Measurements from ENCODE around the gene LMO7. TPM values are rescaled to one million over a fixed set of nuclear protein-coding genes. Genes with fewer than 3 reads are reported as not detected.
"Not testable (repeated sequence)": the region's sequence is repeated elsewhere in the genome, so short reads cannot be mapped to it uniquely, and the experiment has no call there.

LMO7 gene
- total and polyA plus RNA-seq, 2 of the 13 experiments (the other 11 are each of a cell fraction or from before 2014, with no cell fraction given), result 34.0 to 121 TPM

DNA sequence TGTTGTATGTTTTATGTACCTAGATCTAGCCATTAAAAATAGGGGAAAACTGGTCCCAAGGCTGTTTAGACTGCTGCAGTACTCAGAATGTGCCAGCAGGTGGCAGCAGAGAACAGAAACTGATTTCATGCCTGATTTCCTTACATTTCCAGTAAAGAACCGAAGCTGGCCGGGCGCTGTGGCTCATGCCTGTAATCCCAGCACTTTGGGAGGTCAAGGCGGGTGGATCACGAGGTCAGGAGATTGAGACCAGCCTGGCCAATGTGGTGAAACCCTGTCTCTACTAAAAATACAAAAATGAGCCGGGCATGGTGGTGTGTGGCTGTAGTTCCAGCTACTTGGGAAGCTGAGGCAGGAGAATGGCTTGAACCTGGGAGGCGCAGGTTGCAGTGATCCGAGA is 59.8 kb downstream of the LMO7 start:
- FAIRE-seq, result peak; percentile 82
- in situ Hi-C loops (cut with HindIII; ENCODE audit: extremely low pct_ligation_motif_present, low pct_unique_long_range_greater_than_20kb), result loop anchor here (10.0 kb wide), 3 partner anchors 99 to 779 kb away; no protein-coding TSS in a partner anchor
- peak; percentile 84 for ATAC-seq
- H2AFZ ChIP-seq (ENCODE audit: low read length); H3K4me2 ChIP-seq (ENCODE audit: low read depth, low read length); H3K36me3 ChIP-seq (replicated peaks in 1 of 2; ENCODE audit: control insufficient read depth in 1 of 2, insufficient read depth in 2 of 2, low read length in 2 of 2); H3K9ac ChIP-seq (ENCODE audit: insufficient read depth, low read depth, low read length); H3K4me3 ChIP-seq (replicated peaks in 1 of 3; ENCODE audit: insufficient read depth in 1 of 3, low read depth in 2 of 3, low read length in 3 of 3); H3K27me3 ChIP-seq (ENCODE audit: control insufficient read depth in 1 of 2, insufficient read depth in 2 of 2, low read length in 2 of 2); H4K20me1 ChIP-seq (ENCODE audit: insufficient read depth, low read length); H3K79me2 ChIP-seq (ENCODE audit: insufficient read depth, low read length); H3K9me3 ChIP-seq (ENCODE audit: low read length); H3K4me1 ChIP-seq (ENCODE audit: insufficient read depth, low read length); H3K27ac ChIP-seq (ENCODE audit: extremely low read length, insufficient read depth, low read length); BruUV-seq (replicated peaks): not testable (repeated sequence)
- WGBS (ENCODE audit: low lambda C conversion rate), result 34% methylated on average over 8 of the region's 8 CpGs
- ChIA-PET CTCF (ENCODE audit: low intra/inter-chr PET ratio, low total read pairs) (interaction anchor here (2.1 kb wide), 1 partner anchor 104 kb away, joined by 7 read pairs; no protein-coding TSS in a partner anchor), POLR2A (interaction anchor here (0.8 kb wide), 1 partner anchor 95 kb away, joined by 3 read pairs; no protein-coding TSS in a partner anchor)
- intact Hi-C loops (cut with micrococcal nuclease; ENCODE audit: unreplicated experiment), result loop anchor here (5.0 kb wide), 3 partner anchors 66 to 1206 kb away; no protein-coding TSS in a partner anchor
- DNase-seq (ENCODE audit: low spot score), result peak; percentile 52
- TF ChIP-seq ERF (CRISPR knock-in tag; IDR thresholded peaks at IDR 0.05), result peak; percentile 41; the same call in 1 of the 2 replicates
- peak; percentile 91 for TF ChIP-seq SMC3 (IDR thresholded peaks at IDR 0.05; ENCODE audit: low read length)
- TF ChIP-seq RAD21 (CRISPR knock-in tag; IDR thresholded peaks at IDR 0.05), result peak; percentile 75
- 0 out of 2 replicates have a peak, but pooled peaks have one; percentile 9 for TF ChIP-seq ARID5B (CRISPR knock-in tag; IDR thresholded peaks at IDR 0.05)
- TF ChIP-seq STAG1 (CRISPR knock-in tag; IDR thresholded peaks at IDR 0.05), result peak; percentile 94
- 0 out of 2 replicates have a peak, but pooled peaks have one; percentile 24 for TF ChIP-seq IKZF5 (CRISPR knock-in tag; IDR thresholded peaks at IDR 0.05)
- TF ChIP-seq, protein P1, sequence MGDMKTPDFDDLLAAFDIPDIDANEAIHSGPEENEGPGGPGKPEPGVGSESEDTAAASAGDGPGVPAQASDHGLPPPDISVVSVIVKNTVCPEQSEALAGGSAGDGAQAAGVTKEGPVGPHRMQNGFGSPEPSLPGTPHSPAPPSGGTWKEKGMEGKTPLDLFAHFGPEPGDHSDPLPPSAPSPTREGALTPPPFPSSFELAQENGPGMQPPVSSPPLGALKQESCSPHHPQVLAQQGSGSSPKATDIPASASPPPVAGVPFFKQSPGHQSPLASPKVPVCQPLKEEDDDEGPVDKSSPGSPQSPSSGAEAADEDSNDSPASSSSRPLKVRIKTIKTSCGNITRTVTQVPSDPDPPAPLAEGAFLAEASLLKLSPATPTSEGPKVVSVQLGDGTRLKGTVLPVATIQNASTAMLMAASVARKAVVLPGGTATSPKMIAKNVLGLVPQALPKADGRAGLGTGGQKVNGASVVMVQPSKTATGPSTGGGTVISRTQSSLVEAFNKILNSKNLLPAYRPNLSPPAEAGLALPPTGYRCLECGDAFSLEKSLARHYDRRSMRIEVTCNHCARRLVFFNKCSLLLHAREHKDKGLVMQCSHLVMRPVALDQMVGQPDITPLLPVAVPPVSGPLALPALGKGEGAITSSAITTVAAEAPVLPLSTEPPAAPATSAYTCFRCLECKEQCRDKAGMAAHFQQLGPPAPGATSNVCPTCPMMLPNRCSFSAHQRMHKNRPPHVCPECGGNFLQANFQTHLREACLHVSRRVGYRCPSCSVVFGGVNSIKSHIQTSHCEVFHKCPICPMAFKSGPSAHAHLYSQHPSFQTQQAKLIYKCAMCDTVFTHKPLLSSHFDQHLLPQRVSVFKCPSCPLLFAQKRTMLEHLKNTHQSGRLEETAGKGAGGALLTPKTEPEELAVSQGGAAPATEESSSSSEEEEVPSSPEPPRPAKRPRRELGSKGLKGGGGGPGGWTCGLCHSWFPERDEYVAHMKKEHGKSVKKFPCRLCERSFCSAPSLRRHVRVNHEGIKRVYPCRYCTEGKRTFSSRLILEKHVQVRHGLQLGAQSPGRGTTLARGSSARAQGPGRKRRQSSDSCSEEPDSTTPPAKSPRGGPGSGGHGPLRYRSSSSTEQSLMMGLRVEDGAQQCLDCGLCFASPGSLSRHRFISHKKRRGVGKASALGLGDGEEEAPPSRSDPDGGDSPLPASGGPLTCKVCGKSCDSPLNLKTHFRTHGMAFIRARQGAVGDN (CRISPR knock-in tag; IDR thresholded peaks at IDR 0.05), result peak; percentile 9; the same call in 1 of the 2 replicates
- 0 out of 2 replicates have a peak, but pooled peaks have one; percentile 51 for TF ChIP-seq ZNF792 (CRISPR knock-in tag; IDR thresholded peaks at IDR 0.05)
- TF ChIP-seq ZSCAN9 (CRISPR knock-in tag; IDR thresholded peaks at IDR 0.05; ENCODE audit: borderline replicate concordance), result 0 out of 2 replicates have a peak, but pooled peaks have one; percentile 32
- TF ChIP-seq MIXL1 (CRISPR knock-in tag; IDR thresholded peaks at IDR 0.05), result peak; percentile 24; the same call in 1 of the 2 replicates
- 0 out of 2 replicates have a peak, but pooled peaks have one; percentile 15 for TF ChIP-seq MIER2 (CRISPR knock-in tag; IDR thresholded peaks at IDR 0.05)
- 0 out of 2 replicates have a peak, but pooled peaks have one; percentile 23 for TF ChIP-seq REPIN1 (CRISPR knock-in tag; IDR thresholded peaks at IDR 0.05; ENCODE audit: borderline replicate concordance, low read depth)
- TF ChIP-seq CTCF (CRISPR knock-in tag; IDR thresholded peaks at IDR 0.05), result peak; percentile 91
- TF ChIP-seq ZNF501 (CRISPR knock-in tag; IDR thresholded peaks at IDR 0.05), result peak; percentile 55; the same call in 1 of the 2 replicates

Data from HepG2 (cell line).